ENCODE results near the gene G0S2.

G0S2 gene

GRCh38 chr1:209648346-209648745 lies 26.9 kb upstream of the G0S2 start:
- DNase-seq (ENCODE audit: low read depth, low spot score): no peak

GRCh38 chr1:209648931-209649776 lies 26.1 kb upstream of the G0S2 start:
- peak; percentile 85 for DNase-seq (ENCODE audit: low read depth, low spot score)

GRCh38 chr1:209650454-209650853 lies 24.8 kb upstream of the G0S2 start:
- DNase-seq (ENCODE audit: low read depth, low spot score): peak; percentile 51

- peak; percentile 68 for DNase-seq (ENCODE audit: low read depth, low spot score)
Measured at GRCh38 chr1:209651138-209651587, 24.0 kb upstream of the G0S2 start.

GRCh38 chr1:209652121-209652735 lies 23.0 kb upstream of the G0S2 start, which contains the start of gene LAMB3:
LAMB3 (minus strand) TSS chr1:209652425; CDS start chr1:209650944, 1,481 bp downstream.
- DNase-seq (ENCODE audit: low read depth, low spot score): no peak

GRCh38 chr1:209652873-209653401 lies 22.3 kb upstream of the G0S2 start:
- peak; percentile 96 for DNase-seq (ENCODE audit: low read depth, low spot score)

GRCh38 chr1:209653915-209654351 lies 21.3 kb upstream of the G0S2 start:
- no peak for DNase-seq (ENCODE audit: low read depth, low spot score)

GRCh38 chr1:209655411-209656231 lies 19.6 kb upstream of the G0S2 start:
- DNase-seq (ENCODE audit: low read depth, low spot score): no peak

GRCh38 chr1:209657140-209657879 lies 17.9 kb upstream of the G0S2 start:
- no peak for DNase-seq (ENCODE audit: low read depth, low spot score)

GRCh38 chr1:209657918-209658317 lies 17.3 kb upstream of the G0S2 start:
- DNase-seq (ENCODE audit: low read depth, low spot score): no peak

- DNase-seq (ENCODE audit: low read depth, low spot score): no peak
Measured at GRCh38 chr1:209659909-209660308, 15.3 kb upstream of the G0S2 start.

- DNase-seq (ENCODE audit: low read depth, low spot score): no peak
Measured at GRCh38 chr1:209661071-209661470, 14.1 kb upstream of the G0S2 start.

- DNase-seq (ENCODE audit: low read depth, low spot score): no peak
Measured at GRCh38 chr1:209662879-209663327, 12.3 kb upstream of the G0S2 start.

GRCh38 chr1:209667103-209667502 lies 8.1 kb upstream of the G0S2 start:
- DNase-seq (ENCODE audit: low read depth, low spot score): no peak

GRCh38 chr1:209667708-209668107 lies 7.5 kb upstream of the G0S2 start:
- DNase-seq (ENCODE audit: low read depth, low spot score): no peak

- no peak for DNase-seq (ENCODE audit: low read depth, low spot score)
Measured at GRCh38 chr1:209670441-209671082, 4.7 kb upstream of the G0S2 start.

GRCh38 chr1:209672705-209673630 lies 2.2 kb upstream of the G0S2 start:
- no peak for DNase-seq (ENCODE audit: low read depth, low spot score)

GRCh38 chr1:209673631-209674417 lies 1.4 kb upstream of the G0S2 start:
- DNase-seq (ENCODE audit: low read depth, low spot score): no peak

Data from astrocyte of the hippocampus (primary cell).